ENCODE results near the gene CEACAM4. TPM values are rescaled to one million over a fixed set of nuclear protein-coding genes. Genes with fewer than 3 reads are reported as not detected.

Gene CEACAM4
- total RNA-seq, 2 donors from 2014 or later: not detected

Other genes with a start within 250 kb of the CEACAM4 start
- 10 to 100 TPM; 31.5 to 56.6 TPM for gene EXOSC5, start 229.7 kb downstream of the CEACAM4 start, total RNA-seq
- gene BCKDHA, start 229.3 kb downstream of the CEACAM4 start, total RNA-seq: 10 to 100 TPM; 10.9 to 13.7 TPM
- gene B3GNT8, start 199.7 kb downstream of the CEACAM4 start, total RNA-seq: 1 to 10 TPM in 1 of 2 donors, under 1 TPM in 1; 0.78 to 3.0 TPM
- 10 to 100 TPM; 58.3 to 58.7 TPM for gene DMAC2, start 187.2 kb downstream of the CEACAM4 start, total RNA-seq
- not detected for gene ERICH4, start 183.9 kb downstream of the CEACAM4 start, total RNA-seq
- gene CEACAM21, start 50.9 kb downstream of the CEACAM4 start, total RNA-seq: 10 to 100 TPM in 1 of 2 donors, 1 to 10 TPM in 1; 9.7 to 20.6 TPM
- gene CEACAM7, start 61.2 kb upstream of the CEACAM4 start, total RNA-seq: not detected
- gene CEACAM5, start 81.6 kb upstream of the CEACAM4 start, total RNA-seq: not detected
- not detected for gene CEACAM6, start 128.5 kb upstream of the CEACAM4 start, total RNA-seq
- gene CEACAM3, start 169.5 kb upstream of the CEACAM4 start, total RNA-seq: not detected
- gene LYPD4, start 217.6 kb upstream of the CEACAM4 start, total RNA-seq: not detected
- not detected for gene DMRTC2, start 218.0 kb upstream of the CEACAM4 start, total RNA-seq
- gene RPS19, start 233.2 kb upstream of the CEACAM4 start, total RNA-seq: 1,000 to 10,000 TPM; 1,532 to 1,595 TPM

Data from natural killer cell treated with Interleukin-12 subunit alpha and Interleukin-12 subunit beta and Interleukin-15 and Interleukin-18, amount 100 ng/mL, for 72 hours (primary cell).